ENCODE data around the gene CTBP1. TPM values are rescaled to one million over a fixed set of nuclear protein-coding genes. Genes with fewer than 3 reads are reported as not detected.

The CTBP1 gene
- total and polyA plus RNA-seq, 2 experiments from 2014 or later: 74.0 to 192 TPM

GRCh38 chr4:1277667-1278665, 29.0 kb upstream of the CTBP1 start:
- H3K4me1 ChIP-seq (ENCODE audit: insufficient read depth): no peaks in the 10 kb centered on the region

DNA sequence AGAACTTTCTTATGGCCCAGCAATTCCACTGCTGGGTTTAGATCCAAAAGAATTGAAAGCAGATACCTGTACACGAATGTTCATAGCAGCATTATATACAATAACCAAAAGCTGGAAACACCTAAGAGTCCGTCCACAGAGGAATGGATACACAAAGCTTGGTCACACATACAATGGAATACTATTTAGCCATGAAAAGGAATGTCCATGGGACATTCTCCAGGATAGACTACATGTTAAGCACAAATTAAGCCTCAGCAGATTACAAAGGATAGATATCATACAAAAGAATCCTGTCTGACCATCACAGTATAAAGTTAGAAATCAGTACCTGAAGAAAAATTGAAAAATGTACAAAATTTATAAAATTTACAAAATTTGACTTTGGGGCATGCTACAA, 28.1 kb upstream of the CTBP1 start:
- H3K9me2 ChIP-seq (ENCODE audit: insufficient read depth): no peaks in the 10 kb centered on the region; the same call in 1 of the 2 replicates
- Mint-ChIP-seq H3K27me3 (ENCODE audit: insufficient read depth, low read depth, poor library complexity) (peaks cover 6% of the 10 kb centered on the region), H3K27ac (no peak overlapping the region), H3K4me3 (no peak overlapping the region), H3K36me3 (ENCODE audit: low read depth) (peaks cover 4% of the 10 kb centered on the region; the same call in 2 of the 3 replicates), H3K9me3 (peaks cover 43% of the 10 kb centered on the region), H3K4me1 (no peaks in the 10 kb centered on the region)
- H3K4me2 ChIP-seq: no peak overlapping the region
- DNase-seq (ENCODE audit: low spot score) (no peak), ATAC-seq (no peak)
- no peak overlapping the region for H3K4me3 ChIP-seq
- no peaks in the 10 kb centered on the region for H3K79me2 ChIP-seq (replicated peaks; ENCODE audit: insufficient read depth)
- H3K27me3 ChIP-seq (ENCODE audit: insufficient read depth): no peaks in the 10 kb centered on the region
- no peaks in the 10 kb centered on the region for H3K4me1 ChIP-seq (ENCODE audit: insufficient read depth)
- no peaks in the 10 kb centered on the region for H4K20me1 ChIP-seq (replicated peaks; ENCODE audit: insufficient read depth)
- no peak overlapping the region for H3K27ac ChIP-seq (ENCODE audit: low read depth)
- TF ChIP-seq CREB1 (CRISPR knock-in tag; IDR thresholded peaks at IDR 0.05; ENCODE audit: low read depth): no peak
- TF ChIP-seq, protein P1, sequence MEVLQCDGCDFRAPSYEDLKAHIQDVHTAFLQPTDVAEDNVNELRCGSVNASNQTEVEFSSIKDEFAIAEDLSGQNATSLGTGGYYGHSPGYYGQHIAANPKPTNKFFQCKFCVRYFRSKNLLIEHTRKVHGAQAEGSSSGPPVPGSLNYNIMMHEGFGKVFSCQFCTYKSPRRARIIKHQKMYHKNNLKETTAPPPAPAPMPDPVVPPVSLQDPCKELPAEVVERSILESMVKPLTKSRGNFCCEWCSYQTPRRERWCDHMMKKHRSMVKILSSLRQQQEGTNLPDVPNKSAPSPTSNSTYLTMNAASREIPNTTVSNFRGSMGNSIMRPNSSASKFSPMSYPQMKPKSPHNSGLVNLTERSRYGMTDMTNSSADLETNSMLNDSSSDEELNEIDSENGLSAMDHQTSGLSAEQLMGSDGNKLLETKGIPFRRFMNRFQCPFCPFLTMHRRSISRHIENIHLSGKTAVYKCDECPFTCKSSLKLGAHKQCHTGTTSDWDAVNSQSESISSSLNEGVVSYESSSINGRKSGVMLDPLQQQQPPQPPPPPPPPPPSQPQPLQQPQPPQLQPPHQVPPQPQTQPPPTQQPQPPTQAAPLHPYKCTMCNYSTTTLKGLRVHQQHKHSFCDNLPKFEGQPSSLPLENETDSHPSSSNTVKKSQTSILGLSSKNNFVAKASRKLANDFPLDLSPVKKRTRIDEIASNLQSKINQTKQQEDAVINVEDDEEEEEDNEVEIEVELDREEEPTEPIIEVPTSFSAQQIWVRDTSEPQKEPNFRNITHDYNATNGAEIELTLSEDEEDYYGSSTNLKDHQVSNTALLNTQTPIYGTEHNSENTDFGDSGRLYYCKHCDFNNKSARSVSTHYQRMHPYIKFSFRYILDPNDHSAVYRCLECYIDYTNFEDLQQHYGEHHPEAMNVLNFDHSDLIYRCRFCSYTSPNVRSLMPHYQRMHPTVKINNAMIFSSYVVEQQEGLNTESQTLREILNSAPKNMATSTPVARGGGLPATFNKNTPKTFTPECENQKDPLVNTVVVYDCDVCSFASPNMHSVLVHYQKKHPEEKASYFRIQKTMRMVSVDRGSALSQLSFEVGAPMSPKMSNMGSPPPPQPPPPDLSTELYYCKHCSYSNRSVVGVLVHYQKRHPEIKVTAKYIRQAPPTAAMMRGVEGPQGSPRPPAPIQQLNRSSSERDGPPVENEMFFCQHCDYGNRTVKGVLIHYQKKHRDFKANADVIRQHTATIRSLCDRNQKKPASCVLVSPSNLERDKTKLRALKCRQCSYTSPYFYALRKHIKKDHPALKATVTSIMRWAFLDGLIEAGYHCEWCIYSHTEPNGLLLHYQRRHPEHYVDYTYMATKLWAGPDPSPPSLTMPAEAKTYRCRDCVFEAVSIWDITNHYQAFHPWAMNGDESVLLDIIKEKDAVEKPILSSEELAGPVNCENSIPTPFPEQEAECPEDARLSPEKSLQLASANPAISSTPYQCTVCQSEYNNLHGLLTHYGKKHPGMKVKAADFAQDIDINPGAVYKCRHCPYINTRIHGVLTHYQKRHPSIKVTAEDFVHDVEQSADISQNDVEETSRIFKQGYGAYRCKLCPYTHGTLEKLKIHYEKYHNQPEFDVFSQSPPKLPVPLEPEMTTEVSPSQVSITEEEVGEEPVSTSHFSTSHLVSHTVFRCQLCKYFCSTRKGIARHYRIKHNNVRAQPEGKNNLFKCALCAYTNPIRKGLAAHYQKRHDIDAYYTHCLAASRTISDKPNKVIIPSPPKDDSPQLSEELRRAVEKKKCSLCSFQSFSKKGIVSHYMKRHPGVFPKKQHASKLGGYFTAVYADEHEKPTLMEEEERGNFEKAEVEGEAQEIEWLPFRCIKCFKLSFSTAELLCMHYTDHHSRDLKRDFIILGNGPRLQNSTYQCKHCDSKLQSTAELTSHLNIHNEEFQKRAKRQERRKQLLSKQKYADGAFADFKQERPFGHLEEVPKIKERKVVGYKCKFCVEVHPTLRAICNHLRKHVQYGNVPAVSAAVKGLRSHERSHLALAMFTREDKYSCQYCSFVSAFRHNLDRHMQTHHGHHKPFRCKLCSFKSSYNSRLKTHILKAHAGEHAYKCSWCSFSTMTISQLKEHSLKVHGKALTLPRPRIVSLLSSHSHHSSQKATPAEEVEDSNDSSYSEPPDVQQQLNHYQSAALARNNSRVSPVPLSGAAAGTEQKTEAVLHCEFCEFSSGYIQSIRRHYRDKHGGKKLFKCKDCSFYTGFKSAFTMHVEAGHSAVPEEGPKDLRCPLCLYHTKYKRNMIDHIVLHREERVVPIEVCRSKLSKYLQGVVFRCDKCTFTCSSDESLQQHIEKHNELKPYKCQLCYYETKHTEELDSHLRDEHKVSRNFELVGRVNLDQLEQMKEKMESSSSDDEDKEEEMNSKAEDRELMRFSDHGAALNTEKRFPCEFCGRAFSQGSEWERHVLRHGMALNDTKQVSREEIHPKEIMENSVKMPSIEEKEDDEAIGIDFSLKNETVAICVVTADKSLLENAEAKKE (CRISPR knock-in tag; IDR thresholded peaks at IDR 0.05): no peak
- no peak for TF ChIP-seq ETS1 (IDR thresholded peaks at IDR 0.05)
- TF ChIP-seq POLR2AphosphoS5 (IDR thresholded peaks at IDR 0.05; ENCODE audit: low read depth): no peak
- TF ChIP-seq ZNF331 (CRISPR knock-in tag; IDR thresholded peaks at IDR 0.05; ENCODE audit: low read depth): no peak
- TF ChIP-seq EZH2 (IDR thresholded peaks at IDR 0.05; ENCODE audit: low read depth, unreplicated experiment): no peak
- no peak for TF ChIP-seq NANOG (IDR thresholded peaks at IDR 0.05; ENCODE audit: borderline replicate concordance)
- H3K36me3 ChIP-seq (ENCODE audit: insufficient read depth): no peaks in the 10 kb centered on the region
- H2AFZ ChIP-seq: no peak overlapping the region
- no peaks in the 10 kb centered on the region for H3F3A ChIP-seq (replicated peaks; ENCODE audit: low read depth)

More at GRCh38 chr4:1277667-1278665, 29.0 kb upstream of the CTBP1 start:
- H3F3A ChIP-seq (replicated peaks; ENCODE audit: low read depth): no peaks in the 10 kb centered on the region
- H4K20me1 ChIP-seq (replicated peaks; ENCODE audit: insufficient read depth): no peaks in the 10 kb centered on the region
- H3K36me3 Mint-ChIP-seq (ENCODE audit: low read depth): peaks cover 4% of the 10 kb centered on the region; the same call in 2 of the 3 replicates
- no peak overlapping the region for H3K27ac Mint-ChIP-seq
- H3K4me1 Mint-ChIP-seq: no peaks in the 10 kb centered on the region
- no peak overlapping the region for H3K4me2 ChIP-seq
- H3K9me2 ChIP-seq (ENCODE audit: insufficient read depth): no peaks in the 10 kb centered on the region; the same call in 1 of the 2 replicates
- ATAC-seq: no peak
- peaks cover 48% of the 10 kb centered on the region for H3K9me3 Mint-ChIP-seq
- H3K27me3 ChIP-seq (ENCODE audit: insufficient read depth): no peaks in the 10 kb centered on the region
- no peak overlapping the region for H3K4me3 ChIP-seq
- H3K27me3 Mint-ChIP-seq (ENCODE audit: insufficient read depth, low read depth, poor library complexity): peaks cover 9% of the 10 kb centered on the region
- no peak overlapping the region for H2AFZ ChIP-seq
- DNase-seq (ENCODE audit: low spot score): no peak
- no peak overlapping the region for H3K27ac ChIP-seq (ENCODE audit: low read depth)
- no peak overlapping the region for H3K4me3 Mint-ChIP-seq
- TF ChIP-seq CREB1 (CRISPR knock-in tag; IDR thresholded peaks at IDR 0.05; ENCODE audit: low read depth) (no peak), CTCF (conservative IDR thresholded peaks at IDR 0.05; ENCODE audit: low read depth in 2 of 2) (peak in 1 of 2 experiments; percentile 11; a peak in 1 of 4 replicates)
- H3K36me3 ChIP-seq (ENCODE audit: insufficient read depth): no peaks in the 10 kb centered on the region
- no peaks in the 10 kb centered on the region for H3K79me2 ChIP-seq (replicated peaks; ENCODE audit: insufficient read depth)

Measured in GM23338 (cell line).